ENCODE data around the gene GRIK3.

- no peak for TF ChIP-seq CTCF (IDR thresholded peaks at IDR 0.05; ENCODE audit: poor library complexity)
- TF ChIP-seq EZH2 (IDR thresholded peaks at IDR 0.05; ENCODE audit: borderline replicate concordance): no peak
- no peak for TF ChIP-seq EZH2phosphoT487 (IDR thresholded peaks at IDR 0.05; ENCODE audit: low read depth, severe bottlenecking, unreplicated experiment)
Measured at GRCh38 chr1:36871146-36871971, 163.0 kb downstream of the GRIK3 start.
